GM11168 (cell line): Measurements from ENCODE around the gene RAET1L.
"Not testable (repeated sequence)": the region's sequence is repeated elsewhere in the genome, so short reads cannot be mapped to it uniquely, and the experiment has no call there.

Experiments
- in situ Hi-C: fragments of 300-500 bp; cut with MboI; formaldehyde crosslinking; loops from one replicate; pipeline ENCODE4 v1.12.0; 2022; ENCODE audit warnings: low sequenced_read_pairs; ENCODE audit not compliant: unreplicated experiment

RAET1L gene

GRCh38 chr6:150002710-150003109, 22.6 kb downstream of the RAET1L start:
- in situ Hi-C loops, result no loop called here

GRCh38 chr6:150001295-150002008, 23.9 kb downstream of the RAET1L start:
- in situ Hi-C loops, result no loop called here

GRCh38 chr6:149999636-150000035, 25.7 kb downstream of the RAET1L start:
- in situ Hi-C loops, result no loop called here

- in situ Hi-C loops, result no loop called here
Observed at GRCh38 chr6:149995971-149996370, 29.4 kb downstream of the RAET1L start.

GRCh38 chr6:149995235-149995750, 30.0 kb downstream of the RAET1L start:
- in situ Hi-C loops, result no loop called here

GRCh38 chr6:149991838-149992237, 33.5 kb downstream of the RAET1L start:
- in situ Hi-C loops, result no loop called here

- in situ Hi-C loops, result not testable (repeated sequence)
Observed at GRCh38 chr6:149991472-149991795, 33.9 kb downstream of the RAET1L start.

- in situ Hi-C loops, result no loop called here
Observed at GRCh38 chr6:149990661-149991471, 34.5 kb downstream of the RAET1L start.

- in situ Hi-C loops, result no loop called here
Observed at GRCh38 chr6:149990212-149990660, 35.1 kb downstream of the RAET1L start.

GRCh38 chr6:149988550-149989346, 36.6 kb downstream of the RAET1L start:
- in situ Hi-C loops, result no loop called here

- in situ Hi-C loops, result no loop called here
Observed at GRCh38 chr6:149987602-149988107, 37.7 kb downstream of the RAET1L start.

- in situ Hi-C loops, result no loop called here
Observed at GRCh38 chr6:149985481-149985937, 39.8 kb downstream of the RAET1L start.

- in situ Hi-C loops, result no loop called here
Observed at GRCh38 chr6:149984773-149985172, 40.6 kb downstream of the RAET1L start.

- in situ Hi-C loops, result no loop called here
Observed at GRCh38 chr6:149983145-149983544, 42.2 kb downstream of the RAET1L start.

GRCh38 chr6:149979293-149979692, 46.0 kb downstream of the RAET1L start:
- in situ Hi-C loops, result no loop called here

GRCh38 chr6:149978610-149979009, 46.7 kb downstream of the RAET1L start:
- in situ Hi-C loops, result no loop called here

- in situ Hi-C loops, result no loop called here
Observed at GRCh38 chr6:149977221-149977620, 48.1 kb downstream of the RAET1L start.

- in situ Hi-C loops, result no loop called here
Observed at GRCh38 chr6:149975400-149975799, 49.9 kb downstream of the RAET1L start.

GRCh38 chr6:149974825-149975224, 50.5 kb downstream of the RAET1L start:
- in situ Hi-C loops, result no loop called here

GRCh38 chr6:149974394-149974793, 50.9 kb downstream of the RAET1L start:
- in situ Hi-C loops, result not testable (repeated sequence)
